ENCODE data around the gene MYO3A. TPM values are rescaled to one million over a fixed set of nuclear protein-coding genes. Genes with fewer than 3 reads are reported as not detected.

MYO3A gene
- total RNA-seq, 4 donors from 2014 or later: 0.12 to 0.33 (median 0.13) TPM; not detected in 1

GRCh38 chr10:26177341-26177740, 243.3 kb downstream of the MYO3A start:
- Histone ChIP-seq H3K36me3 (no peaks in the 10 kb centered on the region), H3K9me3 (no peaks in the 10 kb centered on the region), H3K27me3 (no peaks in the 10 kb centered on the region), H3K27ac (no peak overlapping the region), H3K4me1 (no peaks in the 10 kb centered on the region), H3K4me3 (no peak overlapping the region)
- DNase-seq (no peak), ATAC-seq (no peak)
- in situ Hi-C loops (cut with MboI; ENCODE audit: low sequenced_read_pairs in 4 of 4): no loop called here
- intact Hi-C loops (cut with DNase I; ENCODE audit: low total_unique reads): no loop called here
- TF ChIP-seq CTCF (IDR thresholded peaks at IDR 0.05 in 4 of 5, conservative IDR thresholded peaks at IDR 0.05 in 1 of 5) (no peak), POLR2A (IDR thresholded peaks at IDR 0.05) (no peak)

GRCh38 chr10:26194275-26194674, 260.2 kb downstream of the MYO3A start:
- in situ Hi-C loops (cut with MboI; ENCODE audit: low sequenced_read_pairs in 4 of 4): no loop called here
- H3K4me3 ChIP-seq: no peak overlapping the region
- TF ChIP-seq CTCF (IDR thresholded peaks at IDR 0.05 in 4 of 5, conservative IDR thresholded peaks at IDR 0.05 in 1 of 5): no peak
- no peak for TF ChIP-seq POLR2A (IDR thresholded peaks at IDR 0.05)
- intact Hi-C loops (cut with DNase I; ENCODE audit: low total_unique reads): no loop called here
- H3K4me1 ChIP-seq: no peaks in the 10 kb centered on the region
- no peaks in the 10 kb centered on the region for H3K9me3 ChIP-seq
- DNase-seq: no peak
- no peaks in the 10 kb centered on the region for H3K36me3 ChIP-seq
- H3K27me3 ChIP-seq: no peaks in the 10 kb centered on the region
- no peak overlapping the region for H3K27ac ChIP-seq
- ATAC-seq: no peak

GRCh38 chr10:26197248-26197647, 263.2 kb downstream of the MYO3A start:
- ATAC-seq: no peak
- Histone ChIP-seq H3K27me3 (no peaks in the 10 kb centered on the region), H3K4me3 (no peak overlapping the region), H3K36me3 (no peaks in the 10 kb centered on the region), H3K4me1 (no peaks in the 10 kb centered on the region), H3K9me3 (no peaks in the 10 kb centered on the region), H3K27ac (no peak overlapping the region)
- in situ Hi-C loops (cut with MboI; ENCODE audit: low sequenced_read_pairs in 4 of 4): no loop called here
- TF ChIP-seq CTCF (IDR thresholded peaks at IDR 0.05 in 4 of 5, conservative IDR thresholded peaks at IDR 0.05 in 1 of 5) (no peak), POLR2A (IDR thresholded peaks at IDR 0.05) (no peak)
- DNase-seq: no peak
- intact Hi-C loops (cut with DNase I; ENCODE audit: low total_unique reads): no loop called here

- no peaks in the 10 kb centered on the region for H3K4me1 ChIP-seq
- in situ Hi-C loops (cut with MboI; ENCODE audit: low sequenced_read_pairs in 4 of 4): no loop called here
- no peak for DNase-seq
- no peak overlapping the region for H3K4me3 ChIP-seq
- no peaks in the 10 kb centered on the region for H3K36me3 ChIP-seq
- H3K9me3 ChIP-seq: no peaks in the 10 kb centered on the region
- no peak overlapping the region for H3K27ac ChIP-seq
- no peaks in the 10 kb centered on the region for H3K27me3 ChIP-seq
- TF ChIP-seq POLR2A (IDR thresholded peaks at IDR 0.05): no peak
- no peak for TF ChIP-seq CTCF (IDR thresholded peaks at IDR 0.05 in 4 of 5, conservative IDR thresholded peaks at IDR 0.05 in 1 of 5)
- ATAC-seq: no peak
- intact Hi-C loops (cut with DNase I; ENCODE audit: low total_unique reads): no loop called here
Measured at GRCh38 chr10:26198119-26198518, 264.1 kb downstream of the MYO3A start.

- ATAC-seq (no peak), DNase-seq (no peak)
- in situ Hi-C loops (cut with MboI; ENCODE audit: low sequenced_read_pairs in 4 of 4): no loop called here
- Histone ChIP-seq H3K27me3 (no peaks in the 10 kb centered on the region), H3K4me1 (no peaks in the 10 kb centered on the region), H3K9me3 (no peaks in the 10 kb centered on the region), H3K4me3 (no peak overlapping the region), H3K27ac (no peak overlapping the region), H3K36me3 (no peaks in the 10 kb centered on the region)
- TF ChIP-seq CTCF (IDR thresholded peaks at IDR 0.05 in 4 of 5, conservative IDR thresholded peaks at IDR 0.05 in 1 of 5) (no peak), POLR2A (IDR thresholded peaks at IDR 0.05) (no peak)
- intact Hi-C loops (cut with DNase I; ENCODE audit: low total_unique reads): no loop called here
Measured at GRCh38 chr10:26199841-26200240, 265.8 kb downstream of the MYO3A start.

Data from gastrocnemius medialis (tissue), 4 donors.